Measurements from ENCODE around the gene HSPA14. TPM values are rescaled to one million over a fixed set of nuclear protein-coding genes. Genes with fewer than 3 reads are reported as not detected.

The HSPA14 gene, protein sequence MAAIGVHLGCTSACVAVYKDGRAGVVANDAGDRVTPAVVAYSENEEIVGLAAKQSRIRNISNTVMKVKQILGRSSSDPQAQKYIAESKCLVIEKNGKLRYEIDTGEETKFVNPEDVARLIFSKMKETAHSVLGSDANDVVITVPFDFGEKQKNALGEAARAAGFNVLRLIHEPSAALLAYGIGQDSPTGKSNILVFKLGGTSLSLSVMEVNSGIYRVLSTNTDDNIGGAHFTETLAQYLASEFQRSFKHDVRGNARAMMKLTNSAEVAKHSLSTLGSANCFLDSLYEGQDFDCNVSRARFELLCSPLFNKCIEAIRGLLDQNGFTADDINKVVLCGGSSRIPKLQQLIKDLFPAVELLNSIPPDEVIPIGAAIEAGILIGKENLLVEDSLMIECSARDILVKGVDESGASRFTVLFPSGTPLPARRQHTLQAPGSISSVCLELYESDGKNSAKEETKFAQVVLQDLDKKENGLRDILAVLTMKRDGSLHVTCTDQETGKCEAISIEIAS
- total RNA-seq, result 8.1 and 10.4 TPM in 2 replicates

GRCh38 chr10:14837757-14838581 lies at the start of gene HSPA14, which contains the start of the genes CDNF and MSANTD7:
HSPA14 (plus strand) TSS chr10:14838306; CDS start chr10:14838403, 97 bp downstream.
CDNF (minus strand) TSS chr10:14838037; CDS start chr10:14837946, 91 bp downstream.
MSANTD7 (plus strand) TSS chr10:14838306; CDS start chr10:14842285, 3,979 bp downstream.

DNA sequence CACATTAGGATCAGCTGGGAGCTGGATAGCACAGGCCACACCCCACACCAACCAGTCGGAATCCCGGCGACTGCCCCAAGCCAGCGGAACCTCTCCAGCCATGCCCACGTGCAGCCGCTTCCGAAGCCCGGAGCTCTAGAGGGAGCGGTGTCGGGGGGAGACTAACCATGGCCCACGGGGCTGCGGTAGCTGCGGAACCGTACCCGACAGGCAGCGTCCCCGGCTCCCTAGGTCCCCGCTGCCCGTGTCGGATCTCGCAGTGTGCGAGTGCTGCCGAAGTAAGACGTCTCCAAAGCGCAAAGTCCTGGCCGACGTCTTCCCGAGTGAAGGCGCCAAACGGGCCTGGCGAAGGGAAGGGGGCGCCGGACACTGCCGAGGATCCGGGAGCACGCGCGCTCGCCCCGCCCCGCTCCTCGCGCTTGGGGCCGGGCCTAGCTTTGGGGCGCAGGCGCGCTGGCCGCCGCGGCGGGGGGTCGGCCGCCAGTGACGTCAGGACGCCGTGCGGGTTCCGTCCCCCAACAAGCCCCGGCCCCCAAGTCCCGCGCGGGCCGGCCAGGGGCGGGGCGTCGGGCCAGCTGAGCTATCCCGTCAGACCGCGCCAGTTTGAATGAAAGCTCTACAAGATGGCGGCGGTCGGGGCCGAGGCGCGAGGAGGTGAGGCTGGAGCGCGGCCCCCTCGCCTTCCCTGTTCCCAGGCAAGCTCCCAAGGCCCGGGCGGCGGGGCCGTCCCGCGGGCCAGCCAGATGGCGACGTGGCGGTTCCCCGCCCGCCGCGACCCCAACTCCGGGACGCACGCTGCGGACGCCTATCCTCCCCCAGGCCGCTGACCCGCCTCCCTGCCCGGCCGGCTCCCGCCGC lies 40.4 kb downstream of the HSPA14 start, which contains the start of gene SUV39H2:
SUV39H2 (plus strand) TSS at position 601 of the 858 bp plus-strand sequence; CDS start at position 624, 23 bp downstream.

Other genes starting within 250 kb of the HSPA14 start
- gene FAM107B, start 63.4 kb upstream of the HSPA14 start, total RNA-seq, result 2.4 and 27.2 TPM in 2 replicates
- gene CDNF, start 269 bp upstream of the HSPA14 start, total RNA-seq, result 0.09 and 4.8 TPM in 2 replicates
- gene MSANTD7, start within 50 bp of the HSPA14 start, total RNA-seq, result 10.7 and 11.1 TPM in 2 replicates
- 3.2 and 6.8 TPM in 2 replicates for gene SUV39H2, start 40.6 kb downstream of the HSPA14 start, total RNA-seq
- gene DCLRE1C, start 115.8 kb downstream of the HSPA14 start, total RNA-seq, result 2.9 and 5.5 TPM in 2 replicates
- gene MEIG1, start 121.1 kb downstream of the HSPA14 start, total RNA-seq, result not detected in 2 replicates
- gene OLAH, start 205.6 kb downstream of the HSPA14 start, total RNA-seq, result 0.23 and 2.0 TPM in 2 replicates

All from pericardium fibroblast (primary cell).